Lower leg skin (tissue), 4 donors: ENCODE measurements around the gene PILRB. TPM values are rescaled to one million over a fixed set of nuclear protein-coding genes. Genes with fewer than 3 reads are reported as not detected.

Experiments
- DNase-seq, 2 donors: peaks; one replicate each; pipeline ENCODE4 v3.0.0-alpha.2; 2019; ENCODE audit warnings: low spot score in 2 of 2
- H3K4me3 ChIP-seq: fragments of 200-600 bp; sonication (generic); 2 replicates; pipeline ENCODE4 v1.5.1; 2017; ENCODE audit warnings: mild to moderate bottlenecking, low read depth; ENCODE audit not compliant: poor library complexity, severe bottlenecking
- CTCF ChIP-seq, 3 donors: fragments of 450-650 bp; IDR thresholded peaks; one replicate each; pipeline ENCODE4 v1.5.1; 2016; ENCODE audit warnings: antibody characterized with exemption in 3 of 3, mild to moderate bottlenecking in 3 of 3, moderate library complexity in 2 of 3
- POLR2A ChIP-seq, 2 donors: fragments of 450-650 bp; IDR thresholded peaks; one replicate each; pipeline ENCODE4 v1.6.1; 2016 to 2017; ENCODE audit warnings: antibody characterized with exemption in 2 of 2, mild to moderate bottlenecking in 1 of 2, moderate library complexity in 1 of 2
- WGBS, 2 donors: methylation state at CpG; one replicate each; pipeline ENCODE4 v1.1.5; 2018; 5-methylcytosine and 5-hydroxymethylcytosine counted together
- intact Hi-C: fragments of 100-400 bp; cut with DNase I; formaldehyde crosslinking; loops from one replicate; pipeline ENCODE4 v1.15.0; 2023; ENCODE audit warnings: low total_unique reads
- total RNA-seq, 4 donors: library from RNA; depleted of rRNA; stranded (reverse); fragments of >200 nt; gene quantifications; one replicate each; pipeline ENCODE4 v1.1.0, GENCODE V29; 2016

Gene PILRB
- total RNA-seq, 4 donors from 2014 or later = 33.3 to 86.8 (median 47.3) TPM

- DNase-seq = no peak
- TF ChIP-seq POLR2A (IDR thresholded peaks at IDR 0.05) = no peak
- TF ChIP-seq CTCF (IDR thresholded peaks at IDR 0.05) = no peak
- intact Hi-C loops = no loop called here
- H3K4me3 ChIP-seq = no peak overlapping the region
- 91 to 94% methylated on average over 6 of the region's 6 CpGs for WGBS, 2 donors
Measured at GRCh38 chr7:100411101-100411500, 53.2 kb downstream of the PILRB start.

GRCh38 chr7:100413346-100413745 is 55.4 kb downstream of the PILRB start:
- TF ChIP-seq CTCF (IDR thresholded peaks at IDR 0.05) = no peak
- no peak for TF ChIP-seq POLR2A (IDR thresholded peaks at IDR 0.05)
- DNase-seq = no peak
- intact Hi-C loops = no loop called here
- no peak overlapping the region for H3K4me3 ChIP-seq

GRCh38 chr7:100413889-100414288 is 56.0 kb downstream of the PILRB start:
- intact Hi-C loops = no loop called here
- no peak for DNase-seq
- no peak overlapping the region for H3K4me3 ChIP-seq
- TF ChIP-seq POLR2A (IDR thresholded peaks at IDR 0.05) = no peak
- WGBS, 2 donors = 88 to 96% methylated on average over 1 of the region's 1 CpG

GRCh38 chr7:100415448-100415847 is 57.5 kb downstream of the PILRB start:
- no peak overlapping the region for H3K4me3 ChIP-seq
- no peak for TF ChIP-seq CTCF (IDR thresholded peaks at IDR 0.05)
- TF ChIP-seq POLR2A (IDR thresholded peaks at IDR 0.05) = no peak
- no peak for DNase-seq
- 94 to 95% methylated on average over 5 of the region's 5 CpGs for WGBS, 2 donors
- intact Hi-C loops = no loop called here

Other genes with a start within 250 kb of the PILRB start
- gene TAF6, start 238.8 kb upstream of the PILRB start, total RNA-seq = 10 to 100 TPM; 37.1 to 74.3 (median 42.1) TPM
- 1 to 10 TPM; 3.8 to 8.4 (median 6.5) TPM for gene CNPY4, start 238.5 kb upstream of the PILRB start, total RNA-seq
- gene MBLAC1, start 231.2 kb upstream of the PILRB start, total RNA-seq = 1 to 10 TPM; 1.6 to 8.7 (median 6.0) TPM
- 100 to 1,000 TPM; 601 to 803 (median 717) TPM for gene LAMTOR4, start 209.2 kb upstream of the PILRB start, total RNA-seq
- 10 to 100 TPM; 20.8 to 46.5 (median 25.2) TPM for gene TRAPPC14, start 199.4 kb upstream of the PILRB start, total RNA-seq
- gene GAL3ST4, start 189.5 kb upstream of the PILRB start, total RNA-seq = 10 to 100 TPM; 25.3 to 36.1 (median 27.2) TPM
- 10 to 100 TPM in 3 of 4 donors, 1 to 10 TPM in 1; 7.3 to 27.4 (median 11.8) TPM for gene GPC2, start 180.7 kb upstream of the PILRB start, total RNA-seq
- 1 to 10 TPM in 2 of 4 donors, under 1 TPM in 2; 0.34 to 1.8 (median 1.0) TPM for gene STAG3, start 180.2 kb upstream of the PILRB start, total RNA-seq
- under 1 TPM in 2 of 4 donors, not detected in 2; 0.13 to 0.51 TPM for gene PVRIG, start 138.2 kb upstream of the PILRB start, total RNA-seq
- gene SPDYE3, start 50.4 kb upstream of the PILRB start, total RNA-seq = not detected
- gene PILRA, start 15.4 kb downstream of the PILRB start, total RNA-seq = 1 to 10 TPM; 2.2 to 4.6 (median 3.4) TPM
- gene ZCWPW1, start 70.6 kb downstream of the PILRB start, total RNA-seq = 1 to 10 TPM; 2.2 to 6.3 (median 4.6) TPM
- gene MEPCE, start 71.7 kb downstream of the PILRB start, total RNA-seq = 10 to 100 TPM; 26.1 to 54.4 (median 37.4) TPM
- 10 to 100 TPM; 26.3 to 63.2 (median 46.6) TPM for gene PPP1R35, start 78.4 kb downstream of the PILRB start, total RNA-seq
- gene SPACDR, start 106.1 kb downstream of the PILRB start, total RNA-seq = 1 to 10 TPM in 1 of 4 donors, under 1 TPM in 1, not detected in 2; 0.26 to 1.5 TPM
- 10 to 100 TPM; 57.3 to 97.7 (median 68.0) TPM for gene TSC22D4, start 121.1 kb downstream of the PILRB start, total RNA-seq
- 1 to 10 TPM in 3 of 4 donors, under 1 TPM in 1; 0.39 to 2.1 (median 1.5) TPM for gene NYAP1, start 125.8 kb downstream of the PILRB start, total RNA-seq
- 10 to 100 TPM; 47.1 to 62.7 (median 58.6) TPM for gene AGFG2, start 181.1 kb downstream of the PILRB start, total RNA-seq
- gene SAP25, start 215.8 kb downstream of the PILRB start, total RNA-seq = 1 to 10 TPM in 2 of 4 donors, not detected in 2; 1.3 to 1.7 TPM
- 10 to 100 TPM; 42.0 to 82.2 (median 63.7) TPM for gene LRCH4, start 228.0 kb downstream of the PILRB start, total RNA-seq
- 1 to 10 TPM in 2 of 4 donors, under 1 TPM in 2; 0.15 to 4.3 (median 0.99) TPM for gene FBXO24, start 228.2 kb downstream of the PILRB start, total RNA-seq
- 10 to 100 TPM in 1 of 4 donors, 1 to 10 TPM in 3; 4.9 to 47.6 (median 7.3) TPM for gene PCOLCE, start 244.2 kb downstream of the PILRB start, total RNA-seq